Central memory CD8-positive, alpha-beta T cell (primary cell): ENCODE results near the gene SH2B2.

Source experiments
- ATAC-seq: fragments of 150-1000 bp; cut with Tn5 transposase; replicated peaks from 2 replicates; pipeline ENCODE4 v1.10.0; 2022; ENCODE audit warnings: mild to moderate bottlenecking, moderate FRiP score, moderate number of reproducible peaks; ENCODE audit not compliant: poor library complexity, severe bottlenecking; ENCODE audit errors: extremely low read depth
- DNase-seq, 2 donors: peaks; one replicate each; pipeline ENCODE4 v3.0.0; 2021; ENCODE audit warnings: low spot score in 2 of 2
- H3K27ac Mint-ChIP-seq: one replicate; pipeline ENCODE4 v1.8.0; 2022; ENCODE audit warnings: low read depth, mild to moderate bottlenecking, moderate library complexity, mixed read lengths
- H3K27me3 Mint-ChIP-seq: one replicate; pipeline ENCODE4 v1.8.0; 2022; ENCODE audit warnings: mixed read lengths
- H3K36me3 Mint-ChIP-seq: one replicate; pipeline ENCODE4 v1.8.0; 2022; ENCODE audit warnings: mild to moderate bottlenecking, moderate library complexity, mixed read lengths; ENCODE audit not compliant: insufficient read depth
- H3K4me1 Mint-ChIP-seq: one replicate; pipeline ENCODE4 v1.8.0; 2022; ENCODE audit warnings: mixed read lengths
- H3K4me3 Mint-ChIP-seq: one replicate; pipeline ENCODE4 v1.8.0; 2022; ENCODE audit warnings: mild to moderate bottlenecking, moderate library complexity, mixed read lengths
- H3K9me3 Mint-ChIP-seq: one replicate; pipeline ENCODE4 v1.8.0; 2022; ENCODE audit warnings: mixed read lengths

Gene SH2B2

GRCh38 chr7:102286237-102287110 is at the start of gene SH2B2:
SH2B2 (plus strand) TSS chr7:102286868; CDS start chr7:102300551, 13,683 bp downstream.
- Mint-ChIP-seq H3K27me3 (no peaks in the 10 kb centered on the region), H3K4me3 (peak within 1 kb of the TSS; percentile 80), H3K4me1 (peaks cover 26% of the 10 kb centered on the region), H3K36me3 (peaks cover 8% of the 10 kb centered on the region), H3K9me3 (no peaks in the 10 kb centered on the region), H3K27ac (peak within 1 kb of the TSS; percentile 52)
- DNase-seq (peak in 1 of 2 donors; percentile 28), ATAC-seq (peak; percentile 38)

GRCh38 chr7:102239206-102239820 is 47.4 kb upstream of the SH2B2 start:
- Mint-ChIP-seq H3K27ac (no peak overlapping the region), H3K4me1 (no peaks in the 10 kb centered on the region), H3K27me3 (no peaks in the 10 kb centered on the region), H3K9me3 (no peaks in the 10 kb centered on the region), H3K4me3 (no peak overlapping the region), H3K36me3 (peaks cover 15% of the 10 kb centered on the region)
- ATAC-seq (no peak), DNase-seq (no peak)

GRCh38 chr7:102241431-102241830 is 45.2 kb upstream of the SH2B2 start:
- DNase-seq = no peak
- Mint-ChIP-seq H3K27ac (no peak overlapping the region), H3K36me3 (peaks cover 9% of the 10 kb centered on the region), H3K9me3 (no peaks in the 10 kb centered on the region), H3K4me3 (no peak overlapping the region), H3K4me1 (no peaks in the 10 kb centered on the region), H3K27me3 (no peaks in the 10 kb centered on the region)
- no peak for ATAC-seq

GRCh38 chr7:102244601-102245000 is 42.1 kb upstream of the SH2B2 start:
- ATAC-seq (no peak), DNase-seq (no peak)
- H3K4me1 Mint-ChIP-seq = no peaks in the 10 kb centered on the region
- H3K9me3 Mint-ChIP-seq = no peaks in the 10 kb centered on the region
- H3K4me3 Mint-ChIP-seq = no peak overlapping the region
- H3K27me3 Mint-ChIP-seq = no peaks in the 10 kb centered on the region
- H3K27ac Mint-ChIP-seq = no peak overlapping the region
- peaks cover 14% of the 10 kb centered on the region for H3K36me3 Mint-ChIP-seq

GRCh38 chr7:102248081-102248455 is 38.6 kb upstream of the SH2B2 start:
- Mint-ChIP-seq H3K36me3 (peaks cover 23% of the 10 kb centered on the region), H3K27ac (no peak overlapping the region), H3K9me3 (no peaks in the 10 kb centered on the region), H3K27me3 (no peaks in the 10 kb centered on the region), H3K4me1 (no peaks in the 10 kb centered on the region), H3K4me3 (no peak overlapping the region)
- DNase-seq = no peak
- ATAC-seq = no peak

- Mint-ChIP-seq H3K9me3 (no peaks in the 10 kb centered on the region), H3K4me1 (no peaks in the 10 kb centered on the region), H3K4me3 (no peak overlapping the region), H3K27ac (no peak overlapping the region), H3K27me3 (no peaks in the 10 kb centered on the region), H3K36me3 (peaks cover 19% of the 10 kb centered on the region)
- no peak for DNase-seq
- no peak for ATAC-seq
These were observed 37.9 kb upstream of the SH2B2 start for GRCh38 chr7:102248456-102249395.

GRCh38 chr7:102251531-102252365 is 34.9 kb upstream of the SH2B2 start:
- no peak overlapping the region for H3K4me3 Mint-ChIP-seq
- H3K36me3 Mint-ChIP-seq = peaks cover 16% of the 10 kb centered on the region
- H3K4me1 Mint-ChIP-seq = no peaks in the 10 kb centered on the region
- no peak for DNase-seq
- no peak for ATAC-seq
- H3K9me3 Mint-ChIP-seq = no peaks in the 10 kb centered on the region
- no peak overlapping the region for H3K27ac Mint-ChIP-seq
- no peaks in the 10 kb centered on the region for H3K27me3 Mint-ChIP-seq

- no peaks in the 10 kb centered on the region for H3K27me3 Mint-ChIP-seq
- H3K4me3 Mint-ChIP-seq = no peak overlapping the region
- H3K27ac Mint-ChIP-seq = no peak overlapping the region
- DNase-seq (no peak), ATAC-seq (no peak)
- no peaks in the 10 kb centered on the region for H3K9me3 Mint-ChIP-seq
- H3K36me3 Mint-ChIP-seq = peaks cover 14% of the 10 kb centered on the region
- H3K4me1 Mint-ChIP-seq = no peaks in the 10 kb centered on the region
These were observed 34.2 kb upstream of the SH2B2 start for GRCh38 chr7:102252366-102252982.

- Mint-ChIP-seq H3K9me3 (no peaks in the 10 kb centered on the region), H3K4me3 (no peak overlapping the region), H3K27ac (no peak overlapping the region), H3K36me3 (peaks cover 12% of the 10 kb centered on the region), H3K27me3 (no peaks in the 10 kb centered on the region), H3K4me1 (no peaks in the 10 kb centered on the region)
- ATAC-seq = no peak
- DNase-seq = no peak
These were observed 33.3 kb upstream of the SH2B2 start for GRCh38 chr7:102253066-102253972.

- Mint-ChIP-seq H3K27me3 (no peaks in the 10 kb centered on the region), H3K36me3 (peaks cover 12% of the 10 kb centered on the region), H3K9me3 (no peaks in the 10 kb centered on the region), H3K4me1 (no peaks in the 10 kb centered on the region), H3K27ac (no peak overlapping the region), H3K4me3 (no peak overlapping the region)
- ATAC-seq (no peak), DNase-seq (no peak)
These were observed 32.7 kb upstream of the SH2B2 start for GRCh38 chr7:102253973-102254370.

GRCh38 chr7:102254521-102254920 is 32.1 kb upstream of the SH2B2 start:
- ATAC-seq (no peak), DNase-seq (no peak)
- Mint-ChIP-seq H3K27ac (no peak overlapping the region), H3K36me3 (peaks cover 10% of the 10 kb centered on the region), H3K4me1 (no peaks in the 10 kb centered on the region), H3K27me3 (no peaks in the 10 kb centered on the region), H3K4me3 (no peak overlapping the region), H3K9me3 (no peaks in the 10 kb centered on the region)
